GM18526 (cell line): ENCODE results near the gene NARS2.

Source experiments
- POLR2A ChIP-seq: IDR thresholded peaks from 3 replicates; pipeline ENCODE4 v1.6.1; 2011; ENCODE audit not compliant: insufficient read length; ENCODE audit errors: extremely low read depth

NARS2 gene

GRCh38 chr11:78418584-78419211 lies 156.0 kb downstream of the NARS2 start:
- TF ChIP-seq POLR2A, result no peak

DNA sequence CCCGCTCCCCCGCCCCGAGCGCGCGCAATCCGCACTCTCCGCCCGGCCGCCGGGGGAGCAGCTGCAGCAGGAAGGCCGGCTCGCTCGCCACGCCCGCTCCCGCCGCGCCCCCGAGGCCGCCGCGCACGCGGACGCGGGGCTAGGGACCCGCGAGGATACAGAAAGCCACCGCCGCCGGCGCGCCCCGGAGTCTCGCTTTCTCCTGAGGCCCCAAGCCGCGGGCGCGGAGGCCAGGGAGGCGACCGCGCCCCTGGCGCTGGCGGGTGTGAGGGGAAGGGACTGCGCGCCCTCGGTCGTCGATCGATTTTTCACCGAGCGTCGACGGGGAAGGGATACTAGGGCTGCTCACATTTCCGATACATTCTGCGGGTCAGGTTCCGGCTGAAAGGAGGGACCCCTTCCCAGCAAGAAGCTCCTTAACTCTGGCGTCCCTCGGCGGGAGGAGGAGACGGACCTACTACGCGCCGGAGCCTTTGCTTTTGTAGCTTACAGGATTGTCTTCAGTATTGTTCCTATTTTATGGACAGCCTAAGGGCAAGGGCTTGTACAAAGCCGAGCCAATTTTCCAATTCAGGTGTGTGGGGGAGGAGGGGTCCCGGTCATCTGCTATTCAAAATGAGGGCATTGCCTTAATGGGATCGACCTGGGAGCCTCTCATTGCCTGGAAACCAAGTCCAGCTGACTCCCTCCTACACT lies 156.6 kb downstream of the NARS2 start:
- TF ChIP-seq POLR2A, result peak; percentile 30

- no peak for TF ChIP-seq POLR2A
Observed at GRCh38 chr11:78417175-78417887, 157.3 kb downstream of the NARS2 start, which contains the start of gene GAB2. Gene GAB2 (minus strand): TSS chr11:78417820. CDS start chr11:78417720, 100 bp downstream.

GRCh38 chr11:78416285-78417174 lies 158.1 kb downstream of the NARS2 start:
- no peak for TF ChIP-seq POLR2A

DNA sequence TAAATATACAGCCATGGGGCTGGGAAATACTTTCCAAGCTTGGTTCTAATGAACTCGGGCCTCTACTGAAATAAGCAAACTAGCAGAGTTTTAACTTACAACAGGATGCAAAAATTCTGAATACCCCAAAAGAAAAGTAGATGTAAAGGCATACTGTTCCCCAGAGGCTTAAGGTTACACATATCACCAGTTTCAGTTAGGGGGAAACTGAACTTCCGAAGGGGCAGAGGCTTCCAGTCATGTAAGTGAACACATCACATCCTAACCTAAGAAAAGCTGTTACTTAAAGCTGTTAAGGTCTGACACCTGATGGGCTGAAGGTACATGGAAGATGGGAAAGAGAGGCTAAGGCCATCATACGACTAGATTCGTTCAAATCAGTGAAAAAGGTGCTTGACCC lies 159.3 kb downstream of the NARS2 start:
- TF ChIP-seq POLR2A, result no peak

- TF ChIP-seq POLR2A, result no peak
Observed at GRCh38 chr11:78414321-78415051, 160.2 kb downstream of the NARS2 start.

- TF ChIP-seq POLR2A, result no peak
Observed at GRCh38 chr11:78408619-78409018, 166.0 kb downstream of the NARS2 start.

DNA sequence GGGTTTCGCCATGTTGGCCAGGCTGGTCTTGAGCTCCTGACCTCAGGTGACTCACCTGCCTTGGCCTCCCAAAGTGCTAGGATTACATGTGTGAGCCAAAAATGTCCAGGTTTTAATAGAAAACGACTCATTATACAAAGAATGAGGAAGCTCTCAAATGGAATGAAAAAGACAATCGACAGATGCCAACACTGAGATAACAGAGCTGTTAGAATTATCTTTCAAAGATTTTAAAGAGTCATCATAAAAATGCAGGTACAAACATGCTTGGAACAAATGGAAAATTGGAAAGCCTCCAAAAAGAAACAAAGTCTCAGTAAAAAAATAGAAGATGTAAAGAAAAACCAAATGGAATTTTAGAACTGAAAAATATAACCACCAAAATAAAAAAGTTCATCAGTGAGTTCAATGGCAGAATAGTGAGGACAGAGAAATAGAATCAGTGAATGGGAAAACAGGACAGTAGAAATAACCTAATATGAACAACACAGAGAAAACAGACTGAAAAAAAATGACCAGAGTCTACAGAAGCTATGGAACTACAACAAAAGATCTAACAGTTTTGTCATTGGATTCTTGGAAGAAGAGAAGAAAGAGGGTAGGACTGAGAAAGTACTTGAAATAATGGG lies 168.0 kb downstream of the NARS2 start:
- TF ChIP-seq POLR2A, result no peak

DNA sequence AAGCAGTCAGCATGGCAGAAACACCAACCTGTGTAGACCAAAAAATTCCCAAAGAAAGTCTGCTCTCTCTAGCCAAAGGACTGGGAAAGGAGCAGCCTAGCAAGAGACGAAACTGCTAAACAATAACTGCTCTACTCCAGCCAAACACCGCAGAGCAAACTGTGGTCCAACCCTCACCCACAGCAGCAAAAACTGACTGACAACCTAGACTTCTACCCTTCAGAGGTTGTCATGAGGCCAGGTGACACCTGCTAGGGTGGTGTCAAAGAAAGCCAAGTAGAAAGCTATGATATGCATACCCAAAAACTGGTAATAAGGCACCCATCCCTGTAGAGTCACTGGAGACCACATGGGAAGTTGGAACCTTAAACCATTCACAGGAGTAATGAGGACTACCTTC lies 168.9 kb downstream of the NARS2 start:
- no peak for TF ChIP-seq POLR2A

- TF ChIP-seq POLR2A, result no peak
Observed at GRCh38 chr11:78403781-78404180, 170.9 kb downstream of the NARS2 start.

- no peak for TF ChIP-seq POLR2A
Observed at GRCh38 chr11:78402847-78403246, 171.8 kb downstream of the NARS2 start.

GRCh38 chr11:78400702-78401101 lies 174.0 kb downstream of the NARS2 start:
- TF ChIP-seq POLR2A, result no peak

DNA sequence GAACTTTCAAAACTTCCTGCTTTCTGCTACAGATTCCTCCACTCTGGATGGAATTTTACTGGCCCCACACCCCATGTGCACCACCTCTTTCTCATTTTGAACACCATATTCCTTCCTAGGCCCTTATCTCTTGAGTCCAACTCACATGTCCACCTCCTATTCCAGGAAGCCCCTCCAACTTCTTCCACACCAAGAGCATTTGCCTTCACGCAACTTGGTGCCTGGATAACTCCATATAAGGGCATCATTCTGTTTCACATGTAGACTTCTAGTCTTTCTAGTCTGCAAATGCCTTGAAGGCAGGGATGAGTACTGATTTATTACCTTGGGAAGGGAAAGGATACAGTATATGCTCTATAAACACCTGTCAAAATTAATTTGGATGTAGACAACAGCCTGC lies 174.5 kb downstream of the NARS2 start:
- TF ChIP-seq POLR2A, result no peak

- no peak for TF ChIP-seq POLR2A
Observed at GRCh38 chr11:78399136-78399535, 175.5 kb downstream of the NARS2 start.

- TF ChIP-seq POLR2A, result no peak
Observed at GRCh38 chr11:78398715-78399114, 175.9 kb downstream of the NARS2 start.

DNA sequence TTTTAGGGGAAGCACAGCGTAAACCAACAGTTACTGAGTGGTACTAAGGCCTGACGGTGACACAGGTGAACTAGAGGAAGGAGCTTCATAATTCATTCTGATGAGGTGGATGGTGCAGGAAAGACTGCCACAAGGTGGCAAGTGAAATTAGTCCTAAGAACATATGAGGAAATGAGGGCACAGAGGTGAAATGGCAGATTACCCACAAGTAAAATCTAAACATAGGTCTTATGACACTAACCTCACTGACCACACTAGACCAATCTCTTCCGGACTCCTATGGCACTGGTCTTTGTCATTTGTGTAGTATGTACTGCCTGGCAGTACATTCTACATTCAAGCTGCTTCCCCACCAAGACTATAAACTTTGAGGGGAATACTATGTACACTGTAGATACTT lies 177.3 kb downstream of the NARS2 start:
- TF ChIP-seq POLR2A, result no peak
